Hindlimb muscle (tissue), 1 donor: ENCODE measurements around the gene DHRS11. TPM values are rescaled to one million over a fixed set of nuclear protein-coding genes. Genes with fewer than 3 reads are reported as not detected.
"Not testable (repeated sequence)": the region's sequence is repeated elsewhere in the genome, so short reads cannot be mapped to it uniquely, and the experiment has no call there.

Experiments
- DNase-seq: peaks from one replicate; pipeline ENCODE4 v3.0.0-alpha.2; 2013
- polyA plus RNA-seq: library from polyadenylated mRNA; unstranded; fragments of 120-200 nt; gene quantifications from one replicate; pipeline ENCODE4 v1.2.1, GENCODE V29; 2013; ENCODE audit not compliant: insufficient read length

DHRS11 gene
- polyA plus RNA-seq, 1 donor = 7.0 TPM

DNA sequence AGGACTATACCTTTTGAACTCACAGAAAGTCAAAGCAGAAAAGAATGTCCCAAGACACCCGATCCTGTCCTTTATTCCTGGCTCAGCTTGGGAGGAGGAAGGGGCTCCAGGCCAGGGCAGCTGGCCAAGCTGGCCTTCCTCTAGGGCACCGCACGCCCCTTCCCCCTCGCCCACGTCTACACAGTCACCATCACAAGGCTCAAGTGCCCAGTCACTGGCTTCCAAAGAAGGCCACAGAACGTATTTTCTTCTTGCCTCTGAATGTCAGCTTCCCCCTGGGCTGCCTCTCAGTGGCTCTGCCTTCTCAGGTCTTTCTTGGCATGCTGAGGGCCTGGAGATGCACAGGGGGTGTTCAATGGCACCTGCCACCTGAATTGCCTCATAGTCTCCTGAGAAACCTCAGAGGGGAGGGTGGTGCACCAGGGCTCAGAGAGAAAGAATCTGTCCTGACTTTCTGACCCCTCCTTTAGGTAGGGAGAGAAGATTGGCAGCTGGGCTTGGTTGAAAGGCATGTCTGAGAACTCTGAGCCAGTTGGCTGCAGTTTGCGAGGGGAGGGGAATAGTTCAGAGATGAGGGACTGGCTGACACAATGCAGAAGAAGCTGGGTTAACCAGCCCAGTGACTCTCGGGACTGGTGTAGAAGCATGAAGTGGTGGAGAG lies 2.1 kb downstream of the DHRS11 start:
- no peak for DNase-seq

DNA sequence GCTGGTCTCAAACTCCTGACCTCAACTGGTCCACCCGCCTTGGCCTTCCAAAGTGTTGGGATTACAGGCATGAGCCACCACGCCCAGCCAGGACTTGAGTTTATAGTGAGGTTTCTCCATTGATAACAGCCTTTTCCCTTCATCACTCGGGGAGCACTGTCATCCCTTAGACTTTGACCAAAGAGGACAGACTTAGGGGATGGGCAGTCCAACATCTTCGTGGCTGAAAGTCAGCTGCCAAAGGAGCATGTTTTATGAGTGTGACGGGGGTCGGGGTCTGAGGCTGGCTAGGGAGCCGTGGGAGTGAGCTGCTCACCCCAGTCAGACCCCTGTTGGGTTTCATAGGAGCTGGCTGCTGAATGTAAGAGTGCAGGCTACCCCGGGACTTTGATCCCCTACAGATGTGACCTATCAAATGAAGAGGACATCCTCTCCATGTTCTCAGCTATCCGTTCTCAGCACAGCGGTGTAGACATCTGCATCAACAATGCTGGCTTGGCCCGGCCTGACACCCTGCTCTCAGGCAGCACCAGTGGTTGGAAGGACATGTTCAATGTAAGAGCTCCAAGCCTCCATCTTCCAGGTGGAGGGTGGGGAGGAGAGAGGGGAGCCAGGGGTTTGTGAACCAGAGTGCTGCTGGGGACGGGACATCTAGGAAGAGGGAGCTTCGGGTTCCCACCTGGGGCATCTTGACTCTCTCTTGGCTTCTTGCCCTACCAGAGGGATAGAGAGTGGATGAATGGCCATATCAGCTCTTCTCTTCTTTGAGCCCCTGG lies 3.1 kb downstream of the DHRS11 start:
- DNase-seq = no peak

- DNase-seq = no peak
These were observed 5.5 kb downstream of the DHRS11 start for GRCh38 chr17:36597226-36597625.

DNA sequence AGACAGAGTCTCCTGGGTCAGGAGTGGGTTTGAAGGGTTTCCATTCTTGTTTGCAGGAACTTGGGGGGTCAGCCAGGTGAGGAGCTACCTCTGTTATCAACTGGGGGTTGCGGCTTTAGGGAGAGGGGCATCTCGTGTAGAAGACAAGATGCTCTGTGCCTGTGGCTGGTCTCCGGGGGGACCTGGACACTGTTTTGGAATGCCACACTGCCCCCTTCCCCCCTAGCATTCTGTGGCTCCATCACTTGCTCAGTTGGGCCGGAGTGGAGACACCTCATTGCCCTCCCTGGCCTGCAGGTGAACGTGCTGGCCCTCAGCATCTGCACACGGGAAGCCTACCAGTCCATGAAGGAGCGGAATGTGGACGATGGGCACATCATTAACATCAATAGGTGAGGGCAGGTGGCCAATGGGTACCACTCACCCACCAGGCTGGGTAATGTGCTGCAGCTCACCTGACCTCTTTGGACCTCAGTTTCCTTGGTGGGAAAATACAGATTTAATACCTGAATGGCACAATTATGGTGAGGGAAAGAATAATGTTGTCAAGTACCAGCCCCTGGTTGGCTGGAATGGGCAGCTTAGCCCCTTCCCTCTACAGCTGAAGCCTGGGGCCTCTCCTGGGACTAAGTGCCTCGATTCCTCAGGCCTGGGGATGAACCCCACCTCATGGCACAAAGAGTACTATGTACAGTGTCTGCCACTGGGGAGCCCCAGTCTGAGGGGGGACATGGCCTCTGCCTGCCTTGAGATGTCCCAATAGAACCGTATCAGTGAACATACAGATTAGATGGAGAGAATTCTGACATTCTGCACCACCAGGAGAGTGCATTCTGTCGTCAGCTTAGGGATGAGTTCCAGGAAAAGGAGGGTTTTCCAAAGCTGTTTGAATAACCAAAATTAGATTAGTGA lies 6.4 kb downstream of the DHRS11 start:
- DNase-seq = no peak

GRCh38 chr17:36598951-36599401 lies 7.3 kb downstream of the DHRS11 start:
- DNase-seq = no peak

GRCh38 chr17:36599546-36600250 lies 8.0 kb downstream of the DHRS11 start:
- DNase-seq = no peak

- no peak for DNase-seq
These were observed 8.8 kb downstream of the DHRS11 start for GRCh38 chr17:36600465-36600864.

DNA sequence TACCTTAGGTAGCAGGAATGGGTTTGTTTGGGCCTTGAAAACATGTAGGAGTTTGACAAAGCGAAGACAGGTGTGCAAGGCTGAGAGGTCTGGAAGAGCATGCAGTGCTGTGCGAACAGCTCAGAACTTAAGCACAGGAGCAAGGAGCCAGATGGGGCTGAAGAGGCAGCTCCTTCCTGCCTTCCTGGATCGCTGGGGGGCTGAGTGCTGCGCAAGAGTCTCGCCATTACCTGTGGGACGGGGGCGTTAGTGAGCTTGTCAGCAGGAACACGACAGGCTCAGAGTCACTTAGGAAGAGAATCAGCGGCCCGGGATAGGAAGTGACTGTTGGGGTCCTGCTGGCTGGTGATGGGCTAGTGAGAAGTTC lies 9.2 kb downstream of the DHRS11 start:
- no peak for DNase-seq

DNA sequence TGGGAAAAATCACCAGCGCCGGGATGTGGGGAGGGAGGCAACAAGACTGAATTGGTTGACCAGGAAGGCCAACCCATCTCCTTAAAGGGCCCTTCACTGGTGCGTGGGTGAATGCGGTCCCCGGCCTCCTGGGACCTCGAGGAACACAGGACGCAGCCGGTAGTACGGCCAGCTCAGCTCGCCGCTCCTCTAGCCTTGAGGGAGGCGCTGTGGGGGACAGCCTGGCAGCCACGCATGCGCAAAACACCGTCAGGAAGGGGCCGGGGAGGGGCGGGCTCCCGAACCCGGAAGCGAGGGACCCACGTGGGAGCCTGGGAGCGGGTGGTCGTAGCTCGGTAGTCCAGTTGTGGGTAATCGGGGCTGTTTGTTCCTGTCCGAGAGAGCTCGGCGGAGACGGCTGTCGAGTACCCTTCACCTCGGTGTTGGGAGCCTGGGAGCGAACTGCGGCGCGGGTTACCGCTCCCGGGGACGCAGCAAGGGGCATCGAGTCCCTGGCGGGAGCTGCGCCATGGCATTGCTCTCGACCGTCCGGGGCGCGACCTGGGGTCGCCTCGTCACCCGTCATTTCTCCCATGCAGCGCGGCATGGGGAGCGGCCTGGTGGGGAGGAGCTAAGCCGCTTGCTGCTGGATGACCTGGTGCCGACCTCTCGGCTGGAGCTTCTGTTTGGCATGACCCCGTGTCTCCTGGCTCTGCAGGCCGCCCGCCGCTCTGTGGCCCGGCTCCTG lies 9.8 kb downstream of the DHRS11 start, which contains the start of gene MRM1:
TSS of gene MRM1 (plus strand) at position 281 of the 727 bp plus-strand sequence. CDS start at position 509, 228 bp downstream.
- DNase-seq = peak; percentile 91

GRCh38 chr17:36602030-36602748 lies 10.5 kb downstream of the DHRS11 start:
- DNase-seq = no peak

GRCh38 chr17:36602924-36603384 lies 11.3 kb downstream of the DHRS11 start:
- DNase-seq = peak; percentile 22

- not testable (repeated sequence) for DNase-seq
These were observed 13.3 kb downstream of the DHRS11 start for GRCh38 chr17:36605028-36605427.

DNA sequence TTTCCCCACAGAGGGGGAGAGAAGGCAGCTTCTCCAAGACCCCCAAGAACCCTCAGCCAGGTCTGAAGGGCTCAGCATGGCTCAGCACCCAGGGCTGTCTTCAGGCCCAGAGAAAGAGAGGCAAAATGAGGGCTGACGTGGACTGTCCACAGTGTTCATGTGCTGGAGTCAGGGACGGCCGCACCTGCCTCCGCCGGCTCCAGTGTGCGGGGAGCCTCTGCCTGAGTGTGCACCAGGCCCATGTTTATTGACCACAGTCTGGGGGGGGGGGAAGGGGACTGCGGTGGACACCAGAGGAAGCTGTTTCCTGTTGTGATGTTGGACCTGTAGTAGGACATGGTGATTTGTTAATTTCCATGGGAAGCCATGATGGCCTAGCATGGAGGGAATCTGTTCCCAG lies 16.6 kb downstream of the DHRS11 start:
- no peak for DNase-seq

GRCh38 chr17:36608794-36609497 lies 17.3 kb downstream of the DHRS11 start:
- peak; percentile 35 for DNase-seq

DNA sequence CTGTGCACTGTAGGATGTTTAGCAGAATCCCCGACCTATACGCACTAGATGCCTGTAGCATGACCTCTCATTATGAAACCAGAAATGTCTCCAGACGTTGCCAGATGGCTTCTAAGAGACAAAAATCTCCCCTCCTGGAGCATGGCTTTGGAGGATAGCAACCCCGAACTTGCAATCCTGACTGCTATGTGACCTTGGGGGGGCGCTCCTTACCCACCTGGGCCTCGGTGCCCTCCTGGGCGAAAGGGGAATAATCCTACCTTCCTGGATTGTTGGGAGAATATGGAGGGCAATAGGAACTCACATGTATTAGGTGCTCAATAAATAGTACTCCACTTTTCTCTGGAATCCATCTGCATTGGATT lies 17.8 kb downstream of the DHRS11 start:
- DNase-seq = no peak

DNA sequence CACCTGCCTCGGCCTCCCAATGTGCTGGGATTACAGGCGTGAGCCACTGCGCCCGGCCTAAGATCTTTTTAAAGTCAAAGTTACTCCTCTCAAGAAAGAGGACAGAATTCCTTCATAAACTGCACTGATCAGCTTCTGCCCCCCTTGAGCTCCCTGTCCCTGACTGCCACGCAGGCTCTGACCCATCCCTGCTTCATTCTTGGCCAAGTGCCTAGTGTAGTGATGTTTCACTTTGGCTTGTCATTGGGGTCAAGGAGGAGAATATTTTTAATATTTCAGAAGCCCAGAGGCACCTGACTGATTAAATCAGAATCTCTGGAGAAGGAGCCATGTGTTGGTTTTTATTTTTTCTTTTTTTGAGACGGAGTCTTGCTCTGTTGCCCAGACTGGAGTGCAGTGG lies 18.8 kb downstream of the DHRS11 start:
- no peak for DNase-seq

GRCh38 chr17:36611345-36612072 lies 19.8 kb downstream of the DHRS11 start:
- peak; percentile 20 for DNase-seq

DNA sequence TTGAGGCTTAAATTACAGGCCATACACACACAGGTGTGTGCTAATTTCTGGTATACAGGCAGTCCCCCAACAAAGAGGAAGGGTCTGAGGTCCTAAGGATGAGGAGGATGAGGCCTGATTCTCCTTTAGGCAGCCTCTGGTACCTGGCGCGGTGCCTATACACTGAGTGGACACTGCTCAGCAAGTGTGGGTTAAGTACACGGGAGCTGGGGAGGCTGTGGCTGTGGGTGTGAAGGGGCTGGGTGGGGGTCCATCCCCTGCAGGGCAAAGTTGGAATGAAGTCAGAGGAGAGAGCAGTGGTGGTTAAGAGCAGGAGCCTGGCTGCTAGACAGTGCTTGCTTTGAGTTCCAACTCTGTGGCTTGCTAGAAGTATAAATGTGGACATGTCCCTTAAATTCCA lies 20.6 kb downstream of the DHRS11 start:
- DNase-seq = no peak

DNA sequence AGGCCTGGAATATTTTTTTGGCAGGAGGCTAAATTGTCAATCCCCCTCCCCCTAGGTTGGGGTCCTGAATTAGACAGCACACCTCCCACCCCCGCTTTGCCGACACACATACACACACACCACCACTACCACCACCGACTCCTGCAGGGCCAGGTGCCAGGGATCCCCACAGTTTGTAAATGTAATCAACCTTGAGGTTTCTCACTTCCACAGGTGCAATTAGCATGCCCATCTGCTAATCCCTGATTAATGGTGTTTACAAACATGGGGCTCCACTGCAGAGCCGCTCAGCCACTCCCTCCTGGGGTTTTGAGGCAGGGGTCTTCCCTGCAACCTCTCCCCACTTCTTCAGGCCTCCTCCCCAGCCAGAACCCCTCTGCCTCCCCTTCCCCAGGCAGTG lies 21.5 kb downstream of the DHRS11 start:
- no peak for DNase-seq
